Fibroblast of lung (primary cell): ENCODE data around the gene MAP3K19.

Experiments
- CTCF ChIP-seq, 2 donors: IDR thresholded peaks in 1 of 2; conservative IDR thresholded peaks in 1 of 2; 1 replicate in 1 of 2; 2 replicates in 1 of 2; pipeline ENCODE4 v1.5.1; 2011 to 2012; ENCODE audit warnings: low read length in 2 of 2, control low read depth in 1 of 2, inconsistent platforms in 1 of 2, low read depth in 1 of 2, mild to moderate bottlenecking in 1 of 2
- EZH2 ChIP-seq: IDR thresholded peaks from 2 replicates; pipeline ENCODE4 v1.5.1; 2012; ENCODE audit warnings: low read length, control low read depth, mild to moderate bottlenecking; ENCODE audit errors: missing control alignments

GRCh38 chr2:134936691-134937090 lies 110.6 kb downstream of the MAP3K19 start:
- no peak for TF ChIP-seq CTCF (conservative IDR thresholded peaks at IDR 0.05 in 1 of 2, IDR thresholded peaks at IDR 0.05 in 1 of 2; ENCODE audit: low read depth in 1 of 2, low read length in 2 of 2)
- no peak for TF ChIP-seq EZH2
